GM12873 (cell line): Measurements from ENCODE around the gene NKPD1.

Experiments
- TF ChIP-seq, protein P1 (sequence below): IDR thresholded peaks from 2 replicates; pipeline ENCODE4 v1.5.1; 2012; ENCODE audit warnings: low read depth, mild to moderate bottlenecking, moderate library complexity, low read length, control low read depth; ENCODE audit not compliant: insufficient read depth; ENCODE audit errors: missing control alignments

The NKPD1 gene

DNA sequence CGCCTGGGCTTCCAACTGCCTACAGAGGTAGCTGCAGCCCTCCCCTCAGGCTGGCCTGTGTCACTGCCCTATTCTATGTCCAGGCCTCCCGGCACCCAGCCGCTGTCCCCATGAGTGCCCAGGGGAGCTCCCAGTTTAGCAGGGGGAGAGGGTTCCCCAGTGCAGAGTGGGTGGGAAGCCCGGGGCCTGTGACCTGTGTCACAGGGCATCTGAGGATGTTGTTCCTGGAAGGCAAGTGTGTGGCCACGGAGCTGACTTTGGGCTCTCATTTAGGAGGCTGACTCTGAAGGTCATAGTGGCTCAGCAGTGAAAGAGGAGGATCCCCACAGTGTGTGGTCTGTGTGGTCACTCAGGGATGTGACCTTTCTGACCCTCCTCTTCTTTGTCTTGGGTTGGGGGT lies 42.7 kb downstream of the NKPD1 start:
- TF ChIP-seq, protein P1, sequence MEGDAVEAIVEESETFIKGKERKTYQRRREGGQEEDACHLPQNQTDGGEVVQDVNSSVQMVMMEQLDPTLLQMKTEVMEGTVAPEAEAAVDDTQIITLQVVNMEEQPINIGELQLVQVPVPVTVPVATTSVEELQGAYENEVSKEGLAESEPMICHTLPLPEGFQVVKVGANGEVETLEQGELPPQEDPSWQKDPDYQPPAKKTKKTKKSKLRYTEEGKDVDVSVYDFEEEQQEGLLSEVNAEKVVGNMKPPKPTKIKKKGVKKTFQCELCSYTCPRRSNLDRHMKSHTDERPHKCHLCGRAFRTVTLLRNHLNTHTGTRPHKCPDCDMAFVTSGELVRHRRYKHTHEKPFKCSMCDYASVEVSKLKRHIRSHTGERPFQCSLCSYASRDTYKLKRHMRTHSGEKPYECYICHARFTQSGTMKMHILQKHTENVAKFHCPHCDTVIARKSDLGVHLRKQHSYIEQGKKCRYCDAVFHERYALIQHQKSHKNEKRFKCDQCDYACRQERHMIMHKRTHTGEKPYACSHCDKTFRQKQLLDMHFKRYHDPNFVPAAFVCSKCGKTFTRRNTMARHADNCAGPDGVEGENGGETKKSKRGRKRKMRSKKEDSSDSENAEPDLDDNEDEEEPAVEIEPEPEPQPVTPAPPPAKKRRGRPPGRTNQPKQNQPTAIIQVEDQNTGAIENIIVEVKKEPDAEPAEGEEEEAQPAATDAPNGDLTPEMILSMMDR = no peak

DNA sequence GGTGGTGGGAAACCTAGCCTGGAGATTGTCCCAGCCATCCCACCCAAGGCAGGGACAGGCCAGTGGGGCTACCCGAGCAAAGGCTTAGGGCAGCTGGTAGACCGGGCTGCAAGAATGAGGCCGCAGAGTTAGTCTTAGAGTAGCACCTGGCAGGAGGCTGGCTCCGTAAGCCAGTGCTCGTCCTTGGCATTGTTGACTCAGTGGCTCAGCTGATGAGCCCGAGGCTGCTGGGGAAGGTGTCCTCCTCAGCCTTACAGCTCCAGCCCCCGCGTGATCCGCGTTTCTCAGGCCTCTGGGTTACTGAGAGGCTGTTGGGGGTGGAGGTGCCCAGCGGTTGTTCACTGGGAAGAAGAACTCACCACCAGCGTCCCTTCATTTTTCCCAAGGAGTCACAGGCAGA lies 43.1 kb downstream of the NKPD1 start:
- TF ChIP-seq, protein P1 = no peak

- TF ChIP-seq, protein P1 = no peak
Observed at GRCh38 chr19:45117167-45117594, 43.6 kb downstream of the NKPD1 start.

- TF ChIP-seq, protein P1 = no peak
Observed at GRCh38 chr19:45115809-45116615, 44.8 kb downstream of the NKPD1 start.

GRCh38 chr19:45114116-45114515 lies 46.7 kb downstream of the NKPD1 start:
- TF ChIP-seq, protein P1 = no peak

- TF ChIP-seq, protein P1 = no peak
Observed at GRCh38 chr19:45113628-45114027, 47.2 kb downstream of the NKPD1 start.

DNA sequence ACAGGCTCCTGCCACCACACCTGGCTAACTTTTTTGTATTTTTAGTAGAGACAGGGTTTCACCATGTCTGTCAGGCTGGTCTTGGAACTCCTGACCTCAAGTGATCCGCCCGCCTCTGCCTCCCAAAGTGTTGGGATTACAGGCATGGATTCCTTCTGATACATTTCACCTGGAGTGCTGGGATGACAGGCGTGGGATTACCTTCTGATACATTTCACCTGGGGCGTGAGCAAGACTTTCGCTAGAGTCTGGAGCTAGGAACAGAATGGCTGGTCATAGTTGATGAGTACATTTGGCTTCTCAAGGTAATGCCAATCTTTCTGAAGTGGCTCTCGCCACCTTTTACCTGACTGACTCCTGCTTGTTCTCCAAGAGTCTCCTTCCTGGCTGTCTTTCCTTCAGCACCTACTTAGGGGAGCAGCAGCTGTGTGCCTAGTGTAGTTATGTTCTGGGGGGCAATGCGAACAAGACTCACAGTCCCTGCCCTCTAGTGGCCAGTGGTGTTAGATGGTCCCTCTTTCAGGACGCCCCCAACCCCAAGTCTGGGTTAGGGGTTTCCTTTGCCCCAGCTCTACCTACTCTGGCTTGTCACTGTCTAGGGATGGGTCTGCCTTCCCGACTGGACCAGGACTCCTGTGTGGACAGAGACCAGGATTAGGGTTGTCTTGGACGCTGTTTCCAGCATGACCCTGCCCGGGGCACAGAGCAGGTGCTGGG lies 48.5 kb downstream of the NKPD1 start:
- TF ChIP-seq, protein P1 = peak; percentile 33
